Stimulated activated CD8-positive, alpha-beta memory T cell treated with anti-CD3 and anti-CD28 coated beads, Interleukin-7, amount 100 ng/mL, for 24 hours (primary cell): ENCODE results near the gene ICOSLG.
"Not testable (repeated sequence)": the region's sequence is repeated elsewhere in the genome, so short reads cannot be mapped to it uniquely, and the experiment has no call there.

Source experiments
- DNase-seq: peaks from one replicate; pipeline ENCODE4 v3.0.0-alpha.2; 2020; ENCODE audit warnings: low read depth

The ICOSLG gene

DNA sequence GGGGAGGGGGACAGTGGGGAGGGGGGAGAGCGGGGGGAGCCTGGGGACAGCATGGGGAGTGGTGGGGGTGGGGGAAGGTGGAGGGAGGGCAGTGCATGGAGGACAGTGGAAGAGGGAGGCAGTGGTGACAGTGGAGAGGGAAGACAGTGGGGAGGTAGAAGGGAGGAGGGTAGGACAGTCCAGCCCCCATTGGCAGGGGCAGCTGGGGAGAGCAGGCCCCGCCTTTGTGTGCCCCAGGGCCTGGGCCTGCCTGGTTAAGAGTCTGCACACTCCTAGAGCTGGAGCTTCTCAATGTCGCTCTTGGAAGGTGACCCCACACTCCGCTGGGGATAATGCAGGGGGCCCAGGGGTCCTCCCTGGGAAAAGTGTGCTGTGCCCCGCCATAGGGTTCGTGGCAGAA, 15.1 kb downstream of the ICOSLG start:
- not testable (repeated sequence) for DNase-seq

- not testable (repeated sequence) for DNase-seq
These were observed 17.4 kb downstream of the ICOSLG start for GRCh38 chr21:44223334-44223733.

DNA sequence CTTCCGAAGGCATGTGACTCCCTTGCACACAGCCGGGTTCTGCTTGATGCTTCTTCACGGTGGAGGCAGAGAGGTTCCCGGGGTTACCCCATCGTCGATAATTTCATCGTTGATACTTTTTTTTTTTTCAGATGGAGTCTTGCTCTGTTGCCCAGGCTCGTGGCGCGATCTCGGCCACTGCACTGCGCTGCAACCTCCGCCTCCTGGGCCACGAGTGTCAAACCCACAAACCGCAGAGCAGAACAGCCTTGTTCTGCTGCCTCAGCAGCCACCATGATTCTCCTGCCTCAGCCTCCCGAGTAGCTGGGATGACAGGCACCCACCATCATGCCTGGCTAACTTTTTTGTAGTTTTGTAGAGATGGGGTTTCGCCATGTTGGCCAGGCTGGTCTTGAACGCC, 20.1 kb downstream of the ICOSLG start:
- not testable (repeated sequence) for DNase-seq

DNA sequence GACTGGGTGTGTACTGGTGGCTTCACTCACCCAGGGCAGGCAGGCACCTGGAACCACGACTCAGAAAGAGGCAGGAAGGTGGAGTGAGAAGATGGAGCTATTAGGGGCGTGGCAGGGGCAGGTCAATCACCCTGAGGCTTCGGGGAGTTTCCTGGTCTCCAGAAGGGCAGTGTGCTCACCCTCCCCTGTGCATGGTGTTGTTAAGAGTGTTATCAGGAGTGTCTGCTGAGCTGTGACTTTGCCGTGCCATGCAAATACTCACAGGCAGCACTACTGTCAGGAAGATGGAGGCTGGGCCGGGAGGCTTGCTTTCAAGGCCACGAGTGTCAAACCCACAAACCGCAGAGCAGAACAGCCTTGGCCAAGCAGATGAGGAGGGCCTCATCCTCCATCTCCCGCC, 22.3 kb downstream of the ICOSLG start:
- DNase-seq, result not testable (repeated sequence)

DNA sequence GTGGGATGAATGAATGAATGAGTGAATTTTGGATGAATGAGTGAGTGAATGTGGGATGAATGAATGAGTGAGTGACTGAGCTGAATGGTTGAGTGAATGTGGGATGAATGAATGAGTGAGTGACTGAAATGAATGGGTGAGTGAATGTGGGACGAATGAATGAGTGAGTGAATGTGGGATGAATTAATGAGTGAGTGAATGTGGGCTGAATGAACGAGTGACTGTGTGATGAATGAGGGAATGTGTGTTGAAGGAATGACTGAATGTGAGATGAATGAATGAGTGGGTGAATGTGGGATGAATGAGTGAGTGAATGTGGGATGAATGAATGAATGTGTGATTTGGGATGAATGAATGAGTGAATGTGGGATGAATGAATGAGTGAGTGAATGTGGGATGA, 28.8 kb downstream of the ICOSLG start:
- not testable (repeated sequence) for DNase-seq

DNA sequence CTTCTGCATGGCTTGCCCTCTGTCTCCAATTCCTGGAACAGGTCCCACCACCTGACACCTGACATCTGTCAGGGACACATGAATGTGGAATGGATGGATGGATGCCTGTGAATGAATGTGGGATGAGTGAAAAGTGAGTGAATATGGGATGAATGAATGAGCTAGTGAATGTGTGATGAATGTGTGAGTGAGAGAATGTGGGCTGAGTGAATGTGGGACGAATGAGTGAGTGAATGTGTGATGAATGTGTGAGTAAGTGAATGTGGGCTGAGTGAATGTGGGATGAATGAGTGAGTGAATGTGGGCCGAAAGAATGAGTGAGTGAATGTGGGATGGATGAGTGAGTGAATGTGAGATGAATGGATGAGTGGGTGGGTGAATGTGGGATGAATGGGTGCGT, 29.2 kb downstream of the ICOSLG start:
- not testable (repeated sequence) for DNase-seq

GRCh38 chr21:44207860-44208646, 32.7 kb downstream of the ICOSLG start:
- not testable (repeated sequence) for DNase-seq

GRCh38 chr21:44206698-44207676, 33.8 kb downstream of the ICOSLG start:
- DNase-seq, result not testable (repeated sequence)

- DNase-seq, result not testable (repeated sequence)
These were observed 34.6 kb downstream of the ICOSLG start for GRCh38 chr21:44206187-44206586.

DNA sequence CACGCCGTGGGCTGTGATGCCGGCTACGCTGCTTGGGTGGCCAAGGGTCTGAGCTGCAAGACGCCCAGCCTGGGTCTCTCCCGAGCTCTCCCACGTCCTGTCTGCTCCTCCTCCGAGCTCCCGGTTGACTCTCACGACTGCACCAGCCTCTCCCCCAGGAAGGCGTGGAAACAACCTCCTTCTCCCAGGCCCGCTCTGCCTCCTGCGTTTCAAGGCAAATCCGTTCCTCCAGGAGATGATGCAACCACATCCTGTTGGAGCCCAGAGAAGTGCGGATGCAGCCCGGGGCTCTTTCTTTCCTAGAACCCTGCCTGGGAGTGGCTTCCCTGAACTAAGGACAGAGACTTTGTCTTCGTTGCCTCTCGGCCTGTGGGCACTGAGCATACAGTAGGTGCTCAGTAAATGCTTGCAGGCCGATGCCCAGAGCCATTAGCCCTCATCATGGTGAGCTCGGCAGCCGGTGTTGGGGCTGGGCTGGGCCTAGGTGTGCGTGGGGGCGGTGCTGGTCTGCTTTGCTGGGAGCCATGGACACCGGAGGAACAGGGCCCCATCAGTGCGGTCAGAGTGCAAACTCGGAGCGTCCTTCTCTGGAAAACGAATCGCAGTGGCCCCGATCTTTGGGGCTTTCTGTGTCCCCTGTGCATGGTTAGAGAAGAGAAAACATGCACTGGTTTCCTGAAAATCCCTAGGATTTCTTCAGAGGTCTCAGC, 38.0 kb downstream of the ICOSLG start:
- not testable (repeated sequence) for DNase-seq

DNA sequence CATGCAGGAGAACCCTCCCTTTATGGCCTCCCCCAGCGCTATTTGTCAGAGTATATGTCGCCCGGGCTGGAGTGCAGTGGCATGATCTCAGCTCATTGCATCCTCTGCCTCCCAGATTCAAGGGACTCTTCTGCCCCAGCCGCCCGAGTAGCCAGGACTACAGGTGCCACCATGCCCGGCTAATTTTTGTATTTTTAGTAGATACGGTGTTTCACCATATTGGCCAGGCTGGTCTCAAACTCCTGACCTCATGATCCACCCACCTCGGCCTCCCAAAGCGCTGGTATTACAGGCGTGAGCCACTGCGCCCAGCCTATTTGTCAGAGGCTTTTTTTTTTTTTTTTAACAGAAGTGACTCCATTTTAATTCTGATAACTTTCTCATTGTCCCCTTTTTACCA, 40.7 kb downstream of the ICOSLG start:
- not testable (repeated sequence) for DNase-seq

DNA sequence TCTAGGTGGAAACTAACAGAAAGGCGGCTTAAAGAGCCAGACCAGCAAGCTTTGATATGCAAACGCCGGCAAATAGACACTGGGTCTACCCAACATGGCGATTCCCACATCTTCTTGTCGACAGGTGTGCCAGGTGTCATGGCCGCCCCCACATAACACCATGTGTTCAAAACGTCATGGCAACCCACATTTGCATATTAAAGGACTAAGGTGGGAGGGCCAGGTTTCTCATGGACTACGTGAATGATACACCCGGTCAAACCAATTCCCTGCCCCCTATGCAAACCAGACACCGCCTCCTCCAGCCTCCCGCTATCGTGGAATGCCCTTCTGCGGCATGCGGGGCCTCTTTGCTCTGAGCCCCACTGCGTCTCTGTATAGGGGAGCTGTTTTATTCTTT, 41.3 kb downstream of the ICOSLG start:
- no peak for DNase-seq

- DNase-seq, result not testable (repeated sequence)
These were observed 43.6 kb downstream of the ICOSLG start for GRCh38 chr21:44197156-44197516.

DNA sequence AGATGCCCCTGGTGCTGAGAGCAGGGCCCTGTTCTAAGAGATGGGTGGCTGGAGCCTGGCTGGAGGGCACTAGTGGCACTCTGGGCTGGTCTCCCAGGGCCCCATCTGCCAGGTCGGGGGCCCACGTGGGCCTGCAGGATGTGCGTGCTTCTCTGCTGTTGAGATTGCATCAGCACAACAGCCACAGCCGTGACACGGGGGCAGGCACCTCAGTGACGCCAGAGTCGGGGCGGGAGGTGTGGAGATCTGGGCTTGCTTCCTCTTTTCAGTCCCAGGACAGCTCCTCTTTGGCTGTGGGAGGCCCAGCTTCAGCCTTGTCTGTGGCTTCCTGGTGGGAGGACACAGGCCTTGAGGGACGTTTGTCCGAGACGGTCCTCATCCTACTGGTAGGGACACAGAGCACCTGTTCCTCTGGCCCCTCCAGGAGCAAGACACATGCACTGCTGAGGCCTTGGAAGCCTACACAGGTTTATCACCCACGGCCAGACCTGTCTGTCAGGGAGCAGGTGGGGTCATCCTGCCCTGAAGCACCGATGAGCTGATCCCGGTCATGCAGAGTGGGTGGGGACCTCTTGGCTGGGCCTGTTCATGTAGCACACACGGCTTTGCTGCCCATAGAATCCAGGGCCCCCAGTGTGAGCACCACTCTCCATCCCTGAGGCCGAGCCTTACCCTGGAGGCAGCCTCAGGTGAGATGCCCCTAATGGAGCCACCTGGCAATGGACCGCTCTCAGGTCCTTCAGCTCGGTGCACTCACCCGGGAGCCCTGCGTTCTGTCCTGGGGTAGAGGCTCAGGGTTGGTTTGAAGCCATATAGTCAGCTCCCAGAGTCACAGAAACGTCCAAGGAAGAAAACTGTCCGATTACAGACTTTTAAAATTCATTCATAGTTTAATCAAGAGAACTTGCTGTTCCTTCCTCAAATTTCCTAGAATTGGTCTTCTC, 44.3 kb downstream of the ICOSLG start:
- DNase-seq, result peak; percentile 26

DNA sequence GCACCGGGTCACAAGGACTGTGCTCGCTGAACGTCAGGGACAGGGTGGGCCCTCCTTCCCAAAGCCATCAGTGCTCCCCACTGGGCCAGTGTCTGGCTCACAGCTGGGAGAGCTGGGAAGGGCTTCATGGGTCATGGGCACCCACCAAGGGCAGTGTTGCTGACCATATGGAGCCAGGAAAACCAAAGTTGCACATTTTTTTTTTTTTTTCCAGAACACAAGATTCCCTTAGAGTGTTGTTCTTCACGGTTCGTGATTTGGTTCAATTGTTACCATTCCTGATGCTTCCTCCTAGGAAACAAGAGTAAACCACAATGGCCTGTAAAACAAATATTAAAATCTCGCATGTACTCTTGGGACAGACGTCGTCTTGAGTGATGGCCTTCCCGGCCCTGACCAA, 45.9 kb downstream of the ICOSLG start:
- DNase-seq, result not testable (repeated sequence)

DNA sequence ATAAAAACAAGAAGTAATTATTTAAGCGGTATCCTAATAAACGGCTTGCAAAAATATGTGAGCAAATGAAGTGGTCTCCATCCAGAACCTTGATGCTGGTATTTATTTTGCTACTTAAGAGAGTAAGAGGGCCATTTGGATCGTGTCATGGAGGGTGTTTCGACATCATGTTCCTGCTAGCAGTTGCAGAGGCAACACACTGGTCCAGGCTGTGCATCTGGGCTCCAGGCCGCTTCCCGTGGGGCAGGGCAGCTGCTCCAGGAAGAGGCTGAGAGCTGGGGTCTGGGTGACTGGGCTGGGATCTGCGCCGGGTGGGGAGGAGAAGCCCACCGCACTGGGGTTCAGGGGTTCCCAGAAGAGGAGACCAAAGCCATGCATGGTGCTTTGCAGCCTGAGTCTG, 46.3 kb downstream of the ICOSLG start:
- not testable (repeated sequence) for DNase-seq

DNA sequence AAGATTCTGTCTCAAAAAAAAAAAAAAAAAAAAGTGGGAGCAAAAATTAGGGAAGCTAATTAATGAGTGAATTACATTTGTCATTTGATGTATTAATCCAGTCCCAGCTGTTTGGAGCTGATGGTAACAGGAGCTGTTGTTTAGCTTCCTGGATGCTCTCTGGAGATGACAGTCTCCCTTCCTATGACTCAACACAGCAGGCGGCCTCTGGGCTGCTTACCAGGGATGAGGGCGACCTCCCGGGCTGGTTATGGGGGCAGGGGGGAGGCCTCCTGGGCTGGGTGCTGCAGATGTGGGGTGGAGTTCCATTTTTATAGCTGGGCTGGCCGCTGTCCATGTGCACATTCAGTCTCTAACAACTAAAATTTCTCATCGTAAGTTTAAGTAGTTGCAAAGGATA, 47.6 kb downstream of the ICOSLG start:
- not testable (repeated sequence) for DNase-seq

DNA sequence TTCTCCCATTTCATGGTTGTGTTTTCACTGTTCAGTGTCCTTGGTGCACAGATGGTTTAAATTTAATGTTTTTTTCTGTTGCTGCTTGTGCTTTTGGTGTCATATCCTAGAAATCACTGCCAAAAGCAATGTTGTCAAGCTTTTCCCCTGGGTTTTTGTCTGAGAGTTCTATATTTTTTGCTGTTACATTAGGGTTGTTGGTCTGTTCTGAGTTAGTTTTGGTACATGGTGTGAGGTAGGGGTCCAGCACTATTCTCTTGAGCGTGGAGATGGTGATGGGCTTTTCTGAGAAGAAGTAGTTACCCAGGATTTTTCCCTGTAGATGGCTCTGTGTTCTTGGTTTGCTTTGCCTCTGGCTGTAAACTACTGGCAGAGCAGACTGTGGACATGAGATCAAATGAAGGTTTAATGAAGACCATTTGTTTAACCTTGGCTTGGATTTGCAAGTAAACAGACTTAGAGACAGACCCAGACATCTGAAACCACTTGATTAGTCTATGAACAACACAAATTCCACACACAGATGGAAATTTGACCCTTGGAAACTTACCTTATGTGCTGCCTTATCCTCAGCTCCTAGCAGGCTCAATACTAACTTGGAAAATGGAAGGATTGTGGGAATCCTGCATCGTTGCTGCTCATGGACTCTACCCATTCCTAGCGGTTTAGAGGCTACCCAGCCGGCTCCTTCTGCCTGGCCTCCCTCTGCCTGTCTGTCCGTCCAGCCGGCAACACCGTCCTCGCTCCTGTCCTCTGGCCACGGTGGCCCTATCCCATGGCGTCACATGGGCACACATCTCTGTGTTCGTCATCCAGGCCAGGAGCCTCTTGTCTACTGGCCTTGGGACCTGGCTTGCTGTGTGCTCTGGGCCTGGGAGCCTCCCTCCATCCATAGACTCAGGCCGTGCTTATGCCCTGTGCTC, 50.1 kb downstream of the ICOSLG start:
- DNase-seq, result not testable (repeated sequence)

DNA sequence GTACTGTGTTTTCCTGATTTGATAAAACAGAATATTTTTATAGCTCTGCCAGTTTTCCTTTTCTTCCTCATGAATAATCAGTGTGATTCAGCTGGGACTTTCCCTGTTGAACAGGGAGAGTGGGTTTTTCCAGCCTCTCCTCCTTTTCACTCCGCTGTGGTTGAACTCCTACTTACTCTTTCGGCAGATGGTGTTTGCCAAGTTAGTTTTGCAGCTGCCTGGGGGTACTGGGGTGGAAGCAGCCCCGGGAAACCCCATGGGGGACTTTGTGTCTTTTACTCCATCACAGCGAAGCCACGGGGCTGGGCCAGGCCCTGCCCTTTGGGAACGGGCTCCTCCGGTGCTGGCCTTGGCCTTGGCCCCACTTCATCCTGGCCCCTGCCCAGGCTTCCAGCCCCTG, 55.9 kb downstream of the ICOSLG start:
- not testable (repeated sequence) for DNase-seq

- not testable (repeated sequence) for DNase-seq
These were observed 58.5 kb downstream of the ICOSLG start for GRCh38 chr21:44182202-44182601.
